Activated T-cell treated with anti-CD3 and anti-CD28 coated beads for 1 hour (primary cell): ENCODE data around the gene COL4A2.

Experiments
- DNase-seq: peaks from one replicate; pipeline ENCODE4 v3.0.0-alpha.2; 2020; ENCODE audit warnings: low read depth

Gene COL4A2

GRCh38 chr13:110339975-110340550 is 33.0 kb downstream of the COL4A2 start:
- no peak for DNase-seq

GRCh38 chr13:110340812-110341444 is 33.8 kb downstream of the COL4A2 start:
- peak; percentile 46 for DNase-seq

GRCh38 chr13:110341445-110342244 is 34.6 kb downstream of the COL4A2 start:
- no peak for DNase-seq

GRCh38 chr13:110342474-110342873 is 35.4 kb downstream of the COL4A2 start:
- DNase-seq = no peak

- no peak for DNase-seq
Observed at GRCh38 chr13:110343241-110343865, 36.3 kb downstream of the COL4A2 start.

GRCh38 chr13:110344320-110344719 is 37.2 kb downstream of the COL4A2 start:
- DNase-seq = no peak

GRCh38 chr13:110345266-110345665 is 38.2 kb downstream of the COL4A2 start:
- no peak for DNase-seq

GRCh38 chr13:110345701-110346100 is 38.6 kb downstream of the COL4A2 start:
- DNase-seq = no peak

- DNase-seq = no peak
Observed at GRCh38 chr13:110346661-110347067, 39.6 kb downstream of the COL4A2 start.

- no peak for DNase-seq
Observed at GRCh38 chr13:110347088-110347487, 40.0 kb downstream of the COL4A2 start.

- DNase-seq = no peak
Observed at GRCh38 chr13:110347535-110348308, 40.6 kb downstream of the COL4A2 start.

- DNase-seq = no peak
Observed at GRCh38 chr13:110348309-110349105, 41.4 kb downstream of the COL4A2 start.

GRCh38 chr13:110349239-110349638 is 42.2 kb downstream of the COL4A2 start:
- DNase-seq = no peak

- no peak for DNase-seq
Observed at GRCh38 chr13:110350049-110350448, 43.0 kb downstream of the COL4A2 start.

- DNase-seq = no peak
Observed at GRCh38 chr13:110350509-110350908, 43.4 kb downstream of the COL4A2 start.

- DNase-seq = no peak
Observed at GRCh38 chr13:110351636-110352420, 44.7 kb downstream of the COL4A2 start.

GRCh38 chr13:110352735-110353134 is 45.7 kb downstream of the COL4A2 start:
- no peak for DNase-seq

- no peak for DNase-seq
Observed at GRCh38 chr13:110353339-110353977, 46.4 kb downstream of the COL4A2 start.

- DNase-seq = no peak
Observed at GRCh38 chr13:110354123-110354627, 47.1 kb downstream of the COL4A2 start.
